LNCaP clone FGC (cell line): ENCODE data around the gene CYP2C9.

ENCODE experiments used
- DNase-seq: peaks from one replicate; pipeline ENCODE4 v3.0.0-alpha.2; 2011; ENCODE audit warnings: low read depth
- H3K4me3 ChIP-seq: 2 replicates; pipeline ENCODE4 v1.5.1; 2011; ENCODE audit warnings: mild to moderate bottlenecking, low read depth, low read length, control low read depth
- CTCF ChIP-seq: IDR thresholded peaks from 2 replicates; pipeline ENCODE4 v1.5.1; 2012; ENCODE audit warnings: mild to moderate bottlenecking; ENCODE audit not compliant: control insufficient read depth, insufficient read depth; ENCODE audit errors: extremely low read depth

Gene CYP2C9

GRCh38 chr10:94997741-94998174 lies 59.3 kb downstream of the CYP2C9 start:
- no peak for DNase-seq
- TF ChIP-seq CTCF: no peak
- no peak overlapping the region for H3K4me3 ChIP-seq

GRCh38 chr10:95026461-95026860 lies 88.0 kb downstream of the CYP2C9 start:
- no peak for DNase-seq
- H3K4me3 ChIP-seq: no peak overlapping the region
- TF ChIP-seq CTCF: no peak

GRCh38 chr10:95031656-95032055 lies 93.2 kb downstream of the CYP2C9 start:
- no peak for DNase-seq
- TF ChIP-seq CTCF: no peak

GRCh38 chr10:95034401-95034800 lies 95.9 kb downstream of the CYP2C9 start:
- no peak overlapping the region for H3K4me3 ChIP-seq
- TF ChIP-seq CTCF: no peak
- no peak for DNase-seq

More at GRCh38 chr10:95031656-95032055, 93.2 kb downstream of the CYP2C9 start:
- no peak overlapping the region for H3K4me3 ChIP-seq

GRCh38 chr10:95035332-95036295 lies 97.2 kb downstream of the CYP2C9 start:
- no peak for DNase-seq
- H3K4me3 ChIP-seq: no peak overlapping the region
- TF ChIP-seq CTCF: no peak

GRCh38 chr10:95039281-95039680 lies 100.8 kb downstream of the CYP2C9 start:
- no peak for TF ChIP-seq CTCF
- no peak overlapping the region for H3K4me3 ChIP-seq
- no peak for DNase-seq
